Activated CD4-positive, alpha-beta memory T cell treated with anti-CD3 and anti-CD28 coated beads, Interleukin-2, amount 10 ng/mL, durations not matched to agents 7 days and 5 days (primary cell): ENCODE measurements around the gene SPIRE2. TPM values are rescaled to one million over a fixed set of nuclear protein-coding genes. Genes with fewer than 3 reads are reported as not detected.

Experiments used
- total RNA-seq, 2 experiments: library from RNA; stranded (reverse); gene quantifications; one replicate each; pipeline ENCODE4 v1.2.3, GENCODE V29; 2021

Gene SPIRE2
- total RNA-seq, 2 experiments from 2014 or later, result 1.6 to 1.8 TPM

Other genes starting within 250 kb of the SPIRE2 start
- gene DPEP1, start 214.8 kb upstream of the SPIRE2 start, total RNA-seq, result not detected
- 100 to 1,000 TPM in 1 of 2 experiments, 10 to 100 TPM in 1; 93.8 to 102 TPM for gene CHMP1A, start 170.8 kb upstream of the SPIRE2 start, total RNA-seq
- gene SPATA33, start 170.6 kb upstream of the SPIRE2 start, total RNA-seq, result 1 to 10 TPM; 8.1 to 9.2 TPM
- gene CDK10, start 141.8 kb upstream of the SPIRE2 start, total RNA-seq, result 10 to 100 TPM; 73.2 to 74.0 TPM
- gene SPATA2L, start 126.8 kb upstream of the SPIRE2 start, total RNA-seq, result 10 to 100 TPM in 1 of 2 experiments, 1 to 10 TPM in 1; 9.4 to 10.0 TPM
- 1 to 10 TPM; 7.0 to 7.8 TPM for gene VPS9D1, start 107.6 kb upstream of the SPIRE2 start, total RNA-seq
- gene ZNF276, start 106.9 kb upstream of the SPIRE2 start, total RNA-seq, result 10 to 100 TPM; 50.4 to 56.5 TPM
- gene FANCA, start 11.8 kb upstream of the SPIRE2 start, total RNA-seq, result 10 to 100 TPM; 82.9 to 94.6 TPM
- gene TCF25, start 45.1 kb downstream of the SPIRE2 start, total RNA-seq, result 100 to 1,000 TPM; 167 to 192 TPM
- gene MC1R, start 90.4 kb downstream of the SPIRE2 start, total RNA-seq, result 1 to 10 TPM; 3.6 to 4.1 TPM
- 1 to 10 TPM; 3.6 to 4.0 TPM for gene TUBB3, start 94.9 kb downstream of the SPIRE2 start, total RNA-seq
- gene DEF8, start 120.3 kb downstream of the SPIRE2 start, total RNA-seq, result 10 to 100 TPM; 33.1 to 33.6 TPM
- not detected for gene DBNDD1, start 191.0 kb downstream of the SPIRE2 start, total RNA-seq
- not detected for gene PRDM7, start 248.9 kb downstream of the SPIRE2 start, total RNA-seq